ENCODE data around the gene KCNK18.

- no peak for TF ChIP-seq CTCF (IDR thresholded peaks at IDR 0.05)
- no peak for TF ChIP-seq EZH2 (IDR thresholded peaks at IDR 0.05)
Observed at GRCh38 chr10:117246997-117247671, 49.8 kb downstream of the KCNK18 start.

Measured in neural progenitor cell (in vitro differentiated cells).